GM15510 (cell line): Measurements from ENCODE around the gene TRPM8.

Experiments
- POLR2A ChIP-seq: IDR thresholded peaks from 3 replicates; pipeline ENCODE4 v1.6.1; 2011; ENCODE audit warnings: borderline replicate concordance; ENCODE audit not compliant: insufficient read length; ENCODE audit errors: extremely low read depth

TRPM8 gene

GRCh38 chr2:233953087-233953801 lies 36.1 kb downstream of the TRPM8 start:
- no peak for TF ChIP-seq POLR2A

- TF ChIP-seq POLR2A = no peak
Measured at GRCh38 chr2:233960203-233960602, 43.0 kb downstream of the TRPM8 start.

GRCh38 chr2:233961905-233962304 lies 44.7 kb downstream of the TRPM8 start:
- TF ChIP-seq POLR2A = no peak

DNA sequence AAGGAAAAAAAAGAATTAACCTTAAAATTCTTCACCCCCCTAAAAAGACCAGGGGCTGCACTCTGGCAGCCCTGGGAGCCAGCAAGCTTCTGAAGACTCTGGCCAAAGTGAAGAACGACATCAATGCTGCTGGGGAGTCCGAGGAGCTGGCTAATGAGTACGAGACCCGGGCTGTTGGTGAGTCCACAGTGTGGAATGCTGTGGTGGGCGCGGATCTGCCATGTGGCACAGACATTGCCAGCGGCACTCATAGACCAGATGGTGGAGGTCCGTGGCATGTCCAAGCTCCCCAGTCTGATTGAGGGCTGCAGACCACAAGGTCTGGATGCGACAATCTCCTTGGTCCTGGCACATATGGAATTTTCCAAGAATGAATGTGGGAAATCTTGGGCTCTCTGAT lies 47.4 kb downstream of the TRPM8 start:
- no peak for TF ChIP-seq POLR2A

- no peak for TF ChIP-seq POLR2A
Measured at GRCh38 chr2:233965032-233965603, 47.9 kb downstream of the TRPM8 start.

DNA sequence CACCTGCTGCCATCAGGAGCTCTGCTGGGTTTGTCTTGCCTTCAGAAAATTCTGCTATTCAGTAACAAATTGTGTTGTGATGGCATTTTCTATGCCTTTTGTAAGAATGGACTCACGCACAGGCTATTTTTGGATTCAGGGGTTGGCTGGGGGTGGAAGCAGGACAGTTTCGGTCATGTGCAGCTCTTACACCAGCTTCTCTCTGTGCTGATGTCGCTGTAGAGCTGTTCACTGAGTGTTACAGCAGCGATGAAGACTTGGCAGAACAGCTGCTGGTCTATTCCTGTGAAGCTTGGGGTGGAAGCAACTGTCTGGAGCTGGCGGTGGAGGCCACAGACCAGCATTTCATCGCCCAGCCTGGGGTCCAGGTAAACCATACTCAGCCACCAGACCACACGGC lies 49.2 kb downstream of the TRPM8 start:
- no peak for TF ChIP-seq POLR2A

GRCh38 chr2:233967164-233967563 lies 50.0 kb downstream of the TRPM8 start:
- TF ChIP-seq POLR2A = no peak

DNA sequence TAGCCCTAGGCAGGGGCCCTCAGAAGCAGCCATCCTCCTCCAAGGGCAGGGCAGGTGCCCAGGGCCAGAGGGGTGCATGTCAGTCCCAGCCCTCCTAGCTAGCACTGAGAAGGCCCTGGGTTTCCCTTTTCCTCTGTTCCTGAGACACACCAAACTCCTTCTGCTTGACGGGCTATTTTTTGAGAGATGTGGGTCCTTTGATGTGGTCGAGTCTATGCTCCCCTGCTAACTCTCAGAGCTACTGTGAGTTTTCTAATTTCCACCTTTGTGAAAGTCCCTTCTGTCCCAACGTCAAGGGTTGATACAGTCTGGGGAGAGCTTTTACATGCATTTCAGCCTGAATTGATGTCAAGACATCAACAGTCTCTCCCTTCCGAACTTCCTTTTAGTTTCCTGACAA lies 51.4 kb downstream of the TRPM8 start:
- no peak for TF ChIP-seq POLR2A

DNA sequence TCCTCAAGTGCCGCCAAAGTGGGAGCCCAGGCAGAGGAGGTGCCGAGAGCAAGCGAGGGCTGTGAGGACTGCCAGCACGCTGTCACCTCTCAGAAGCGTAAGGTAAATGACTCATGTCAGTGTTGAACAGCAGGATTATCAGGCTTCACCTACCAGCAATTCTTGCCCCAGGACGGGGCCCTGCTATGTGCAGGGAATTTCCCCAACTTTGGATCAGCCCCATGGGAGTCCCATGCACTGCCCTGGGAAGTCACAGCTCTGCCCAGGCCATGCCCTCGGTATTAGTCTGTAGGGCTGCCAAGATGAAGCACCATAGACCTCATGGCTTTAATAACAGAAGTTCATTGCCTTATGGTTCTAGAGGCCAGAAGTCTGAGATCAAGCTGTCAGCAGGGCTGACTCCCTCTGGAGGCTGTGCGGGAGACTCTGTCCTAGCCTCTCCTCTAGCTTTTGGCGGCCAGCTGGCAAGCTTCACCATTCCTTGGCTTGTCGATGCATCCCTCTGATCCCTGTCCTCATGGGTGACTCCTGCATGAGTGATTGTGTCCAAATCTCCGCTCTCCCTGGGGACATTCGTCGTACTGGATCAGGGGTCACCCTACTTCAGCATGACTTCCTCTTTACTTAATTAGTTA lies 55.9 kb downstream of the TRPM8 start:
- no peak for TF ChIP-seq POLR2A

DNA sequence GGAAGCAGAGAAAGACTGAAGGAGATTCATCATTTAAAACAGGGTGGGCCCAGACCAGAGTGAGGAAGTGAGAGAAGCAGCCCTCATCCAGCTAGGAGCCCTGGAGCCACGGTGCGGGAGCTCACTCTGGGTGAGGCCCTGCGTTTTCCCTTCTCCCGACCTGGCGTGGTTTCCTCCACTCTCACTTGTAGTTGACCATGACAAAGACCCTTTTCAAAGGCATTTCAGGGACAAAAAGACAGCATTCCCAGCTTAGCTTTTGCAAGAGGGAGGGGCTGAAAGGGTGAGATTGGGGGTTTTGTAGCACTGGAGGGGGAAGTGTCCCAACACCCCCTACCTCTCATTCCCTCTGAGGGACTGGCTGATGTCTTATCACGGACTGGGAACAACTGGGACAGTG lies 56.6 kb downstream of the TRPM8 start:
- TF ChIP-seq POLR2A = no peak

- no peak for TF ChIP-seq POLR2A
Measured at GRCh38 chr2:233974530-233975071, 57.4 kb downstream of the TRPM8 start.

DNA sequence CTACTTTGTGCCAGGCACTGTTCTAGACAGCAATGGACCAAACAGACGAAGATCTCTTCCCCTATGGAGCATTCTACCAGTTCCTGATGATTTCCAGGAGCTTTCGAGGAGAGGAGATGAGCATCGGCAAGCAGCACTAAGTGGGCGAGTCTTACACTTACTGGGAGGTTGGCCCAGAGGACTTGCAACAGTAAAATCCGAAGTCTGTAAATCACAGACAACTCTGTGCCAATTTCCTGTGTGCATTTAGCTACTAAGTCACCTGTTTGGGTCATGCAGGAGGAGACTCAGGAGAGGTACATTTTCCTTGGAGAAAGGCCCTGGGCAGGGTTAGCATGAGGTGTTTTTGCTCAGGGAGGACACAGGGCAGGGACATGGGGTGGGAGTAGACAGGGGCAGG lies 58.9 kb downstream of the TRPM8 start:
- TF ChIP-seq POLR2A = no peak

DNA sequence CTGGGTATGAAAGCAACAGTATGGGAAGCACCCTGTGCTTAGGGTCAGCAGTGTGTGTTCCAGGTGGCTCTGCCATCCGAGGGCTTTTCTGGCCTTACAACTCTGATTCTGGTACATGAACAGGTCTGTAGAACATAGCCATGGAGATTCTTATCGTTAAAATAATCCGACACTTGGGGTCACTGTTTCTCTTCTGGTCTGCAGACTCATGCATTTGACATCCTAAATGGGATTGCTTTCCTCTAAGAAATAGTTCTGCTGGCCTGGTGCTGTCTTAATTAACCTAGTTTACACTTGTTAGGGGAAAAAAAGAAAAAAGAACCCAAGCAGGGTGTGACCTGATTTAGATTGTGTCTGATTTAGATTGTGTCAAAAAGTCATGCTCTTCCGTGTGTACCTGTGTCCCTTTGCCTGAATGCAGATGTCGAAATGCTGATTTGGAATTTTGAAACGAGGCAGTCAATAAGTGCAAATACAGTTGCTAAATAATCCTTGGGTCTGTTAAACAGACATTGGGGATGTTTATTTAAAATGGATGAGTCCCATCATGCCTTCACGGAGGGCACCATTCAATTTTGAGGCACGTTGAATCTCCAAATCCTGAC lies 59.6 kb downstream of the TRPM8 start:
- no peak for TF ChIP-seq POLR2A

GRCh38 chr2:233977296-233977837 lies 60.2 kb downstream of the TRPM8 start:
- TF ChIP-seq POLR2A = no peak

DNA sequence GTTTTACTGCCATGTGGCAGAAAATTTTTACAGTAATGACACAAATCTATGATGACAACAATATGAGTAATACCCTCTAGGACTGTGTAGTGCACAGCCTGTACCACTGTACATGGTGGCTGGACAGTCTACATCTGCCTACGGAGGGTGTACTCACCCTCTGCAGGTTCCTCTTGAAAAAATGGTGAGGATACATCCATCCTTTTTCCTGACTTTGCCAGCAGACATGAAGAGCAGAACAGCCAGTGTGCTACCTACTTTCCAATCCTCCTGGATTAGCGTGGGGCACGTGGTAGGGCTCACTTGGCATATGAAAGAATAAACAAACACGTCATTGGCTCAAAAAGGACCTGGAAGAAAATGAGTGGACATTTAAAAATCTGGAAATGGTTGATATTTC lies 62.6 kb downstream of the TRPM8 start:
- TF ChIP-seq POLR2A = no peak

- TF ChIP-seq POLR2A = no peak
Measured at GRCh38 chr2:233980955-233981561, 63.9 kb downstream of the TRPM8 start.
